ENCODE results near the gene CDH24. TPM values are rescaled to one million over a fixed set of nuclear protein-coding genes. Genes with fewer than 3 reads are reported as not detected.

Gene CDH24
- total and polyA plus RNA-seq, 2 experiments from 2014 or later: 4.4 to 17.8 TPM

GRCh38 chr14:23020143-23021128, 36.9 kb downstream of the CDH24 start:
- H3K79me2 ChIP-seq (replicated peaks; ENCODE audit: insufficient read depth): no peaks in the 10 kb centered on the region
- peaks cover 13% of the 10 kb centered on the region; the same call in 1 of the 2 replicates for H3K4me1 ChIP-seq (ENCODE audit: insufficient read depth)
- H3K27me3 ChIP-seq (ENCODE audit: insufficient read depth): no peaks in the 10 kb centered on the region
- peaks cover 5% of the 10 kb centered on the region for H4K20me1 ChIP-seq (replicated peaks; ENCODE audit: insufficient read depth)
- H3K9me2 ChIP-seq (ENCODE audit: insufficient read depth): no peaks in the 10 kb centered on the region
- H3K36me3 Mint-ChIP-seq (ENCODE audit: low read depth): peaks cover 10% of the 10 kb centered on the region
- H3K9me3 Mint-ChIP-seq: no peaks in the 10 kb centered on the region
- H3K4me3 ChIP-seq: no peak overlapping the region
- no peak overlapping the region for H3K4me3 Mint-ChIP-seq
- H3K27me3 Mint-ChIP-seq (ENCODE audit: insufficient read depth, low read depth, poor library complexity): peaks cover 5% of the 10 kb centered on the region
- H3F3A ChIP-seq (replicated peaks; ENCODE audit: low read depth): peaks cover 11% of the 10 kb centered on the region; the same call in 1 of the 2 replicates
- ATAC-seq (no peak; the same call in 2 of the 3 replicates), DNase-seq (ENCODE audit: low spot score) (no peak)
- no peak overlapping the region for H3K27ac ChIP-seq (ENCODE audit: low read depth)
- H3K4me2 ChIP-seq: no peak overlapping the region
- peaks cover 21% of the 10 kb centered on the region for H3K4me1 Mint-ChIP-seq
- no peak overlapping the region for H2AFZ ChIP-seq
- TF ChIP-seq ZNF114 (CRISPR knock-in tag; IDR thresholded peaks at IDR 0.05) (no peak), CREB1 (CRISPR knock-in tag; IDR thresholded peaks at IDR 0.05; ENCODE audit: low read depth) (no peak), JUNB (IDR thresholded peaks at IDR 0.05; ENCODE audit: unreplicated experiment) (no peak), ETS1 (IDR thresholded peaks at IDR 0.05) (no peak), NANOG (IDR thresholded peaks at IDR 0.05; ENCODE audit: borderline replicate concordance) (no peak), CTCF (conservative IDR thresholded peaks at IDR 0.05; ENCODE audit: low read depth in 2 of 2) (no peak), ZNF331 (CRISPR knock-in tag; IDR thresholded peaks at IDR 0.05; ENCODE audit: low read depth) (no peak), STAT1 (IDR thresholded peaks at IDR 0.05; ENCODE audit: unreplicated experiment) (no peak), REST (IDR thresholded peaks at IDR 0.05; ENCODE audit: unreplicated experiment) (no peak), POLR2AphosphoS5 (IDR thresholded peaks at IDR 0.05; ENCODE audit: low read depth) (no peak), EZH2phosphoT487 (IDR thresholded peaks at IDR 0.05; ENCODE audit: unreplicated experiment) (no peak)
- H3K27ac Mint-ChIP-seq: no peak overlapping the region
- 0 out of 2 replicates have a peak, but pooled peaks cover 3% of the 10 kb centered on the region for H3K36me3 ChIP-seq (ENCODE audit: insufficient read depth)
